ENCODE results near the gene MUC3A. TPM values are rescaled to one million over a fixed set of nuclear protein-coding genes. Genes with fewer than 3 reads are reported as not detected.

MUC3A gene
- total and polyA plus RNA-seq, 2 experiments from 2014 or later: 0.29 TPM; not detected in 1

GRCh38 chr7:100943693-100944092 lies 5.6 kb upstream of the MUC3A start:
- TF ChIP-seq, protein P1, sequence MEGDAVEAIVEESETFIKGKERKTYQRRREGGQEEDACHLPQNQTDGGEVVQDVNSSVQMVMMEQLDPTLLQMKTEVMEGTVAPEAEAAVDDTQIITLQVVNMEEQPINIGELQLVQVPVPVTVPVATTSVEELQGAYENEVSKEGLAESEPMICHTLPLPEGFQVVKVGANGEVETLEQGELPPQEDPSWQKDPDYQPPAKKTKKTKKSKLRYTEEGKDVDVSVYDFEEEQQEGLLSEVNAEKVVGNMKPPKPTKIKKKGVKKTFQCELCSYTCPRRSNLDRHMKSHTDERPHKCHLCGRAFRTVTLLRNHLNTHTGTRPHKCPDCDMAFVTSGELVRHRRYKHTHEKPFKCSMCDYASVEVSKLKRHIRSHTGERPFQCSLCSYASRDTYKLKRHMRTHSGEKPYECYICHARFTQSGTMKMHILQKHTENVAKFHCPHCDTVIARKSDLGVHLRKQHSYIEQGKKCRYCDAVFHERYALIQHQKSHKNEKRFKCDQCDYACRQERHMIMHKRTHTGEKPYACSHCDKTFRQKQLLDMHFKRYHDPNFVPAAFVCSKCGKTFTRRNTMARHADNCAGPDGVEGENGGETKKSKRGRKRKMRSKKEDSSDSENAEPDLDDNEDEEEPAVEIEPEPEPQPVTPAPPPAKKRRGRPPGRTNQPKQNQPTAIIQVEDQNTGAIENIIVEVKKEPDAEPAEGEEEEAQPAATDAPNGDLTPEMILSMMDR (IDR thresholded peaks at IDR 0.05; ENCODE audit: low read depth, low read length): no peak

DNA sequence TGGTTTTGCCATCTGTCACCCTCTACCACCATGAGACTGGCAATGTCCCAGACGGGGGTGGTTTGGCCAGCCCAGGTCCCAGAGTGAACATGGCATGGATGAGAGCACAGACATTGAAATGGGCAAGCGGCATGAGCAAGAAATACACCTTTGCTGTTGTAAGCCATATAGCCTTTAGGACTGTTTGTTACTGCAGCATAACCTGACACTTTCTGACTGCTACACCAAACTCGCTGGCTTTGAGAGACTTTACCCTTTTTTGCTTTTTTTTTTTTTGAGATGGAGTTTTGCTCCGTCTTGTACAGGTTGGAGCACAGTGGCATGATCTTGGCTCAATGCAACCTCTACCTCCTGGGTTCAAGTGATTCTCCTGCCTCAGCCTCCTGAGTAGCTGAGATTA lies 5.2 kb upstream of the MUC3A start:
- Histone ChIP-seq H3K27ac (no peak overlapping the region), H3K4me1 (ENCODE audit: low read depth) (no peaks in the 10 kb centered on the region), H3K36me3 (no peaks in the 10 kb centered on the region), H3K9me3 (ENCODE audit: low read depth) (no peaks in the 10 kb centered on the region), H3K27me3 (no peaks in the 10 kb centered on the region), H3K4me3 (no peak overlapping the region)
- DNase-seq (ENCODE audit: low read depth in 1 of 2, low spot score in 1 of 2): no peak
- TF ChIP-seq, protein P1 (IDR thresholded peaks at IDR 0.05; ENCODE audit: low read depth, low read length): no peak

More at GRCh38 chr7:100943693-100944092, 5.6 kb upstream of the MUC3A start:
- Histone ChIP-seq H3K9me3 (ENCODE audit: low read depth) (no peaks in the 10 kb centered on the region), H3K4me1 (ENCODE audit: low read depth) (no peaks in the 10 kb centered on the region), H3K27ac (no peak overlapping the region), H3K4me3 (no peak overlapping the region), H3K27me3 (no peaks in the 10 kb centered on the region), H3K36me3 (no peaks in the 10 kb centered on the region)
- no peak for DNase-seq (ENCODE audit: low read depth in 1 of 2, low spot score in 1 of 2)

DNA sequence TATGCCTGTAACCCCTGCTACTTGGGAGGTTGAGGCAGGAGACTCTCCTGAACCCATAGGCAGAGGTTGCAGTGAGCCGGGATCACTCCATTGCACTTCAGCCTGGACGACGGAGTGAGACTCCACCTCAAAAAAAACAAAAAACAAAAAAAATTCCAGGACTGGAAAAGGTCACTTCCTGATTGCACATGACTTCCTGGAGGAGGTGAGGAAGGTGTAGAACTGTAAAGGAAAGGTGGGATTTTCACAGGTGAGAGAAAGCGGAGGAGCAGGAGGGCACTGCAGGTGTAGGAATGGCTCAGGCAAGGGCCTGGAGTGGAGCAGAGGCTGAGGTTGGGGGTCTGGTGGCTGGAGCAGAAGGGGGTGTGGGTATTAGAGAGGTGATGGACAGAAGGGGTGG lies 3.2 kb upstream of the MUC3A start:
- no peak for DNase-seq (ENCODE audit: low read depth in 1 of 2, low spot score in 1 of 2)
- Histone ChIP-seq H3K9me3 (ENCODE audit: low read depth) (no peaks in the 10 kb centered on the region), H3K4me1 (ENCODE audit: low read depth) (no peaks in the 10 kb centered on the region), H3K4me3 (no peak overlapping the region), H3K27ac (no peak overlapping the region), H3K36me3 (no peaks in the 10 kb centered on the region), H3K27me3 (no peaks in the 10 kb centered on the region)
- TF ChIP-seq, protein P1 (IDR thresholded peaks at IDR 0.05; ENCODE audit: low read depth, low read length): no peak

DNA sequence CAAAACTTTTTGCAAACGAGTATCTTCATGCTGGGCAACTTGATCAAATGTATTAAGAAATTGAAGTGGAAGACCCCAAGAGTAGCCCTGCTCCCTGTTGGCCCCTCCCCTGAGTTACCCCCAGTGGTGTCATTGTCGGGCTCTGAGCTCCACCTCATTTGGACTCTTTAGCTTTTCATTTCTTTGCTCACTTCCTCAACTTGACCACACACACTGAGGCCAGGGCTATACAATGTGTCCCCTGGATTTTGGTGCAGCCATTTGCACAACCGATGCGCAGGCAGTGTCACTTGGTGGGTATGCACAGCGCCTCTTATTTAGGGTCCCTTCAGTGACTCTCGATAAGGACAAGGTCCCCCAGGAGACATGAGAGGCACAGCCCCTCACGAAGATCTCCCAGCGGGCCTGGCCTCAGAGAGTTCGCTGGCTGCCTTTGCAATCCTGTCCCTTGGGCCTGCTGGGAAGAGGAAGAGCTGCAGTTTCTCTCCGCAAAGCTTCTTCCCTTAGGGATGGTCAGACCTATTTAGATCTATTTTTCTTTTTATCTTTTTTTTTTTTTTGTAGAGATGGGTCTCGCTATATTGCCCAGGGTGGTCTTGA lies 2.5 kb upstream of the MUC3A start:
- Histone ChIP-seq H3K4me1 (ENCODE audit: low read depth) (no peaks in the 10 kb centered on the region), H3K27ac (no peak overlapping the region)

DNA sequence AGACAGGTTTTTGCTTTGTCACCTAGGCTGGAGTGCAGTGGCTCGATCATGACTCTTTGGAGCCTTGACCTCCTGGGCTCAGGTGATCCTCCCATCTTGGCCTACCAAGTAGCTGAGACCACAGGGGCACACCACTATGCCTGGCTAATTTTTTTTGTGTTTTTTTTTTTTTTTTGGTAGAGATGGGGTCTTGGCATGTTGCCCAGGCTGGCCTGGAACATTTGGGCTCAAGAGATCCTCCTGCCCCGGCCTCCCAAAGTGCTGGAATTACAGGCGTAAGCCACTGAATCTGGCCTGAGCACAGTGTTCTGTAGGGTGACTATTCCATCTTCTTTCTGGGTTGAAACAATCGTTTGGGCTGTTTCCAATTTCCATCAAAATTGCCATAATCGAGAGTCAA lies 1.5 kb upstream of the MUC3A start:
- TF ChIP-seq, protein P1 (IDR thresholded peaks at IDR 0.05; ENCODE audit: low read depth, low read length): no peak
- no peak for DNase-seq (ENCODE audit: low read depth in 1 of 2, low spot score in 1 of 2)
- Histone ChIP-seq H3K4me1 (ENCODE audit: low read depth) (no peaks in the 10 kb centered on the region), H3K27ac (no peak overlapping the region), H3K27me3 (no peaks in the 10 kb centered on the region), H3K4me3 (no peak overlapping the region), H3K36me3 (no peaks in the 10 kb centered on the region), H3K9me3 (ENCODE audit: low read depth) (no peaks in the 10 kb centered on the region)

More for the DNA sequence above, 2.5 kb upstream of the MUC3A start:
- no peak for DNase-seq (ENCODE audit: low read depth in 1 of 2, low spot score in 1 of 2)
- no peaks in the 10 kb centered on the region for H3K36me3 ChIP-seq
- H3K4me3 ChIP-seq: no peak overlapping the region
- no peaks in the 10 kb centered on the region for H3K27me3 ChIP-seq
- H3K9me3 ChIP-seq (ENCODE audit: low read depth): no peaks in the 10 kb centered on the region
- TF ChIP-seq, protein P1 (IDR thresholded peaks at IDR 0.05; ENCODE audit: low read depth, low read length): no peak

Data from cardiac muscle cell (in vitro differentiated cells and primary cell).